NCI-H146 (cell line): ENCODE results near the gene FGF22.
"Not testable (repeated sequence)": the region's sequence is repeated elsewhere in the genome, so short reads cannot be mapped to it uniquely, and the experiment has no call there.

Experiments used
- DNase-seq: peaks from one replicate; lab custom pipeline; 2025; lab: John Stamatoyannopoulos, UW

The FGF22 gene

DNA sequence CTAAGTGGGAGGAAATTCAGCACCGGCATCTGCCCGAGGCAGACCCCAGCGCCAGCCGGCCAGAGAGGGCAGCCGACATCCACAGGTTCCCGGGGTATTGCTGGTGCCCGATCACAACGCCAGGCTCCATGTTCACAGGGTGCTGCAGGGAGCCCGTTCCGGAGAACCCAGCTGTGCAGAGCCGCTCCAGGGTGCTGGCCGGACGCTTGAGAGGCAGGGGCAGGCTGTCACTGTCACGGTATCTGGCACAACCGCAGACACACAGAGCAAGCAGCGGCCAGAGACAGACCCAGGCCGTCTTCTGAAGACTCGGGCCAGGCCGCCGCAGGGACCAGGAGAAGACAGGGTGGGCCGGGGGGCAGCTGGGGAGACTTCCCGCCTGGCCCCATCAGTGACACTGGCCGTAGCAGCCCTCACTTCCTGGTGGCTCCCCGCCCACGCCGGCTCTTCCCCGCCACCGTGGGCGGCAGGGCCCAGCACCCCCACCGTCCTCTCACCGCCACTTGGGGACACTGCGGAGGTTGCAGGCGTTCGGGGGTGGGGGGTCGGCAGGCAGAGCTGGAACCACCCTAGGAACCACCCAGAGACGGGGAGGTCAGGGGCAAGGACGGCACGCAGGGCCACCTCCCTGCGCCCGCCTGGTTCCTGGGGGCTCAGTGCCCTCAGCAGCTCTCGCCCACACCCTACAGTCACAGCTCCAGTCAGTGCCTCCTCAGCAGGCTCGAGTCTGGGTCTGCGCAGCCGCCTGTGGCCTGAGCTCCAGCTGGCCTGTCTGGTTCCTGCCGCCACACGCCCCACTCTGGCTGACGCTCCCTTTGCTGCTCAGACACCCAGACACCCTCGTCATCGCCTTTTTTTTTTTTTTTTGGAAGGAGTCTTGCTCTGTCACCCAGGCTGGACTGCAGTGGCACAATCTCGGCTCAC lies 19.5 kb downstream of the FGF22 start:
- DNase-seq = no peak

GRCh38 chr19:660793-661426 lies 21.2 kb downstream of the FGF22 start:
- no peak for DNase-seq

GRCh38 chr19:661427-662196 lies 21.9 kb downstream of the FGF22 start:
- DNase-seq = no peak

- peak; percentile 32 for DNase-seq
Observed at GRCh38 chr19:662207-662961, 22.7 kb downstream of the FGF22 start.

DNA sequence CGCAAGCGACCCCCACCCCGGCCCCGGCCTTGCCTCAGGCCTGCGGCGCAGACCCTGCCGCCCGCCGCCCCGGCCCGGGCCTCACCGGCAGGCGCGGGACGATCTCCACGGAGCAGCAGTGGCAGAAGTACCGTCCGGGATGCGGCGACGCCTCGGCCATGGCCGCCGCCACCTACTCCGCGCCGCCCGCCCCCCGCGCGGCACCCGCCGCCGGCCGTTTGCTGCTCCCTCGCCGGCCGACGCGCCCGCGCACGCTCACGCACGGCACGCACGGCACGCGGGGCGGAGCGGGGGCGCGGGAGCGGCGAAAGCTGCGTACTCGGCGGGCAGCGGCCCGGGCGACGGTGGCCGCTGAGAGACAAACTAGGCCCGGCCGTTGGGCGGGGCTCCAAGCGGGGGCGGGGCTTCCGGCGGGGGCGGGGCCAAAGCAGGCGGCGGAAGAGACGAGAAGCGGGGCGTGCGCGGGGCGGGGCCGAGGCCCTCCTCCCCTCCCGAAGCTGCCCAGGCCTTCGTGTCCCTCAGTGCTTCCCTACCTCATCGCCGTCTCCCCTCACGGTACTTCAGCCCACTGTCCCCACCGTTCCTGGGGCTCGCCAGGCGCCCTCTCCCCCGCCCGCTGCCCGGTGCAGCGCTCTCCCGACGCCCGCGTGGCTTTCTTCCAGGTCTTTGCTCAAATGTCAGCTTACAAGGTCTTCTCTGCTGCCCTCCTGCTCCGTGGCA lies 23.4 kb downstream of the FGF22 start, which contains the start of gene RNF126:
Gene RNF126, minus strand, starts transcription at position 253 of the 720 bp plus-strand sequence. Its CDS starts 93 bp downstream, at position 160.
- peak; percentile 77 for DNase-seq

DNA sequence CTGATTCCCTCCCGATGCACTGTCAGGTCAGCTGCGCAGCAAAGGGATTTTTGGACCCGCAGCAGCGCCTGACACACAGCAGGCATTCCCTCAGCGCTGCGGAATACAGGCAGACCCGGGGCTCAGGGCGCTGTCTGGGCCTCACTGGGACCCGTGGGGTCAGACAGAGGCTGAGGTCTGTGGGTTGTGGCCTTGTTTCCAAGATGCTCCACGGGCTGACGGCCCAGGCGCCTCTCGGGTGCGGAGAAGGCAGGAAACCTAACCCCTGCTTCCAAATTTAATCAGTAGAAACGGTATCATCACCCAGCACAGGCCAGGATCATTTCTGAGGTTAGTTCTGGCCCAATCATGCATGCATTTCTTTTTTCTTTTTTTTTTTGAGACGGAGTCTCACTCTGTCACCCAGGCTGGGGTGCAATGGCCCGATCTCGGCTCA lies 24.0 kb downstream of the FGF22 start:
- DNase-seq = no peak

DNA sequence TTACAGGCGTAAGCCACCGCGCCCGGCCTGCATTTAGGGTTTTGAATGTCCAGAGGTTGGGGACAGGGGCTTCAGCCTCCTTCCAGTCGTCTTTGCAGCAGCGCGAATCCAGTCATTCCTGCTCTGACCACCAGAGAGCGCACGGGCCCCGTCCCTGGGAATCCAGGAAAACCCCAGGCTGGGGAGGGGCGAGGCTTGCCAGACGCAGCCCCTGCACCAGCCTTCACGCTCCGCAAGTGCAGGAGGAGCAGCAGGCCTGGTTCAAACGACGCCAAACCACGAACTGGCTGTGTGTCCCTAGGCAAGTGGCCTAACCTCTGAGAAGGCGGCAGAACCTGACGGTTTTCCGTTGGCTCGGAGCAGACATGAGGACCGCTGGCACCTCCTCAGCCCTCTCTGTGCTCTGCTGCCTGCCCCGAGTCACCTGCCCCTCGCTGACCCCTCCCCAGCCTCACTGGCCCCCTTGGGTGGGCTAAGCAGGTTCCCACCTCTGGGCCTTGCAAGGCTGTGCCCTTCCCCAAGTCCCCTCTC lies 25.3 kb downstream of the FGF22 start:
- DNase-seq = peak; percentile 67

DNA sequence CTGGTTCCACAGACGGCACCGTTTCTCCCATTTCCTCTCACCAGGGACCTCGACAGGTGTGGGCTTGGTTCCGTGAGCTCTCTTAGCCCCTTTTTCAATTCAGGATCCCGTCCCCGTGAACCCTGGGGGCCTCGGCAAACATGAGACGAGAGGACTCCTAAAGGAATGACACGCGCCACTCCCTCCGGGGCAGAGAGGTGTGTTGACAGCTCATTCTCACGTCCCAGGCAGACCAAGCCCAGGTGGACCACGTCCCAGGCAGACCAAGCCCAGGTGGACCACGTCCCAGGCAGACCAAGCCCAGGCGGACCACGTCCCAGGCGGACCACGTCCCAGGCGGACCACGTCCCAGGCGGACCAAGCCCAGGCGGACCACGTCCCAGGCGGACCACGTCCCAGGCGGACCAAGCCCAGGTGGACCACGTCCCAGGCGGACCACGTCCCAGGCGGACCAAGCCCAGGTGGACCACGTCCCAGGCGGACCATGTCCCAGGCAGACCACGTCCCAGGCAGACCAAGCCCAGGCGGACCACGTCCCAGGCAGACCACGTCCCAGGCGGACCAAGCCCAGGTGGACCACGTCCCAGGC lies 27.4 kb downstream of the FGF22 start:
- not testable (repeated sequence) for DNase-seq

GRCh38 chr19:668675-669434 lies 29.2 kb downstream of the FGF22 start:
- not testable (repeated sequence) for DNase-seq

DNA sequence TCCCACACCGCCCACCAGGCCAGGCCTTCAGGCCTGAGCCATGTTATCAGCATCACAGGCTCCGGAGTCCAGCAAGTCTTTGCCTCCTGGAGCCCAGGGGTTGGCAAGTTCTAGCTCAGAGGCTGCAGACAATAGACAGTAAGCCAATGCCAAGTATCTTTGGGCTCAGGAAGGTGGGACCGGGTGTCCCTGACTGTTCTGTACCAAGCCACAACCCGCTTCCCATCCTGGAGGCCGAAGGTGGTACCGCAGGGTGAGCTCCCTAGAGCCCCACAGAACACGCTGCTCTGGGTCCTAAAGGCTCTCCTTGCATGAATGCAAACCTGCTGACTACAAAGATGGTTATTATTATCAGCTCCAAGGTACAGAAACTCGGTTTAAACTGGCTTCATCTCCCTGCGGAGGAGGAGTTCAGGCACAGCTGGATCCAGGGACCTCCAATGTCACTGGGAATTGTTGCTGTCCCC lies 31.0 kb downstream of the FGF22 start:
- DNase-seq = no peak

- DNase-seq = no peak
Observed at GRCh38 chr19:674282-675151, 34.8 kb downstream of the FGF22 start.

DNA sequence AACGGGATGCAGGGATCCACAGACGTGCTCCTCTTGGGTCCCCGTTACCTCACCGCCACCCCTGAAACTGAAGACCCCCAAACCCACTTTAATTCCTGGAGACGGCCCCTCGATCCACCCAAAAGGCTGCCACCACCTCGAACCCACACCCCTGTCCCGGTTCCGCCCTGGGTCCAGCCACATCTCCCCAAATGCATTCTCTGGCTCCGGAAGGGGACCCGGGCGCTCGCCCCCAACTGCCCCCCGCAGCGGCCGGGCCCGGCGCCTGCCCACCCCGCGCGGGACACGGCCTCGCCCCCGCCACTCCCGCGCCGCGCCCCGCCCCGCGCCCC lies 36.3 kb downstream of the FGF22 start:
- no peak for DNase-seq

GRCh38 chr19:676339-677105 lies 36.8 kb downstream of the FGF22 start, which contains the start of gene FSTL3:
Gene FSTL3, plus strand, starts transcription at chr19:676392. Its CDS starts 32 bp downstream, at chr19:676424.
- DNase-seq = no peak

DNA sequence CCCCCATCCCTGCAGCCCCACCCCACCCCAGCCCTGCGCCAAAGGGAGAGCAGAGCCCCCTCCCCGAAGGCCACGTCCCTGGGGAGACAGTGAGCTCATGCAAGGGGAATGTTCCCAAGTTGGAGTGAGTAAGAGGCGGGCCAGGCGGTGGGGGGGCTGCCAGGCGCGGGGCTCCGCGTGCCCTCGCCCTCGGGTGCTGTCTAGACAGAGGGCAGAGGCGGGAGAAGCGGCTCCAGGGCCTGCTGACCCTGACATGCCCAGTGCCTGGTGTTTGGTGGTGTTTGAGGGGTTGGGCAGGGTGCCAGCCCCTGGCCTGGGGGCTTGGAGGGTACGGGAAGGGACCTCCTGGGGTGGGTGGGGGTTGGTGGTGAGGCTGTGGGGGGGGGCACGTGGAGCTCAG lies 37.5 kb downstream of the FGF22 start:
- no peak for DNase-seq

GRCh38 chr19:677601-678436 lies 38.1 kb downstream of the FGF22 start:
- peak; percentile 13 for DNase-seq

DNA sequence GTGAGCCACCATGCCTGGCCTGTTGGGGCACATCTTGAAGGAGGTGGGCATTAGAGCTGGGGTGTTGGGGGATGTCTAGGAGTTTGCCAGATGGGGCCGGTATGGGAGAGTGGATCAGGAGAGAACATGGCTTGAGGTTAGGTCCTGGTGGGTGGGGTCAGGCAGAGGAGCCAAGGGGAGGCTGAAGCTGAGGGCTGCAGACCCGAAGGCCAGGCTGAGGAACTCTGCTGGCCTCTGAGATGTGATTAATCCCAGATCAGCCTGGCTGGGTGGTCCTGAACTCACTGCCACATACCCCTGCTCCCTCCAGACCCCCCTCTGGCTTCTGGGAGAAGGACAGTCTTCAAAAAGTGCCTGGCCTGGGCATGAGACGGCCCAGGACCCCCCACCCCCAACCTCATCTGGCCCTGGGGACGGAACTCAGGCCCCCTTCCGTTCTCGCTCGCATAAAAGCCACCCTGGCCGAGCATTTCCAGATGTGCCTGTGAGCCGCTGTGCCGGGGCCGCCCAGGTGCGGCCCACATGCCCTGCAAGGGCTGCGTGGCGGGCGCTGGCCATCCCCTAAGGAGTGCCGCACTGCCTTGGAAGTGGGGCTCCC lies 39.2 kb downstream of the FGF22 start:
- no peak for DNase-seq
